ENCODE measurements around the gene RAB19. TPM values are rescaled to one million over a fixed set of nuclear protein-coding genes. Genes with fewer than 3 reads are reported as not detected.
A peak's percentile ranks its signal among the peaks of the same experiment; 100 is the strongest.
"Not testable (repeated sequence)": the region's sequence is repeated elsewhere in the genome, so short reads cannot be mapped to it uniquely, and the experiment has no call there.

Gene RAB19
- total RNA-seq, 4 donors from 2014 or later: 7.4 to 18.6 (median 10.1) TPM

DNA sequence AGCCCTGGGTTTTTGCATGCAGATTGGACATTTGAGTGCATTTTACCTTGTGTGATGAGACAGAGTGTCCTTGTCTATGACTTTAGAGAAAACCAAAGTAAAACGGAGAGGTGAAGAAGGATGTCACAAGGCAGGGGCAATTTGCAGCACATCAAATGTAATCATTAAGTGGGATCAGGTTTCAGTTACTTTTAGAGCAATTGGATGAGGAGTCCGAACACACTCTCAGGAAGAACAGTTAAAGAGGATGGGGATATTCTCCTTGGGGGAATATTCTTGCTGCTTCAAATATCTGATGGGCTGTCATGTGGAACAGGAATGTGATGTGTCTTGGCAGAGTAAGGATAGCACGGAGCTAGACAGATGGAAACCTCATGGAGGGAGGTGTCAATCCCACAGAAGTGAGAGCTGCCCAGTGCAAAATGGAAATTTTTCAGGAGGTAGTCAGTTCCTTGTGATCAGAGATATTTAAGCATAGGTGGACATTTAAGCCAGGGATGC lies 757 bp downstream of the RAB19 start:
- H3K36me3 ChIP-seq: no peaks in the 10 kb centered on the region
- peak overlapping the region in 3 of 4 donors; percentile 40 to 79 (median 60) for H3K4me3 ChIP-seq
- DNase-seq: no peak
- peak overlapping the region in 1 of 4 donors; percentile 79 for H3K27ac ChIP-seq
- TF ChIP-seq POLR2A (IDR thresholded peaks at IDR 0.05): no peak
- TF ChIP-seq, protein P1, sequence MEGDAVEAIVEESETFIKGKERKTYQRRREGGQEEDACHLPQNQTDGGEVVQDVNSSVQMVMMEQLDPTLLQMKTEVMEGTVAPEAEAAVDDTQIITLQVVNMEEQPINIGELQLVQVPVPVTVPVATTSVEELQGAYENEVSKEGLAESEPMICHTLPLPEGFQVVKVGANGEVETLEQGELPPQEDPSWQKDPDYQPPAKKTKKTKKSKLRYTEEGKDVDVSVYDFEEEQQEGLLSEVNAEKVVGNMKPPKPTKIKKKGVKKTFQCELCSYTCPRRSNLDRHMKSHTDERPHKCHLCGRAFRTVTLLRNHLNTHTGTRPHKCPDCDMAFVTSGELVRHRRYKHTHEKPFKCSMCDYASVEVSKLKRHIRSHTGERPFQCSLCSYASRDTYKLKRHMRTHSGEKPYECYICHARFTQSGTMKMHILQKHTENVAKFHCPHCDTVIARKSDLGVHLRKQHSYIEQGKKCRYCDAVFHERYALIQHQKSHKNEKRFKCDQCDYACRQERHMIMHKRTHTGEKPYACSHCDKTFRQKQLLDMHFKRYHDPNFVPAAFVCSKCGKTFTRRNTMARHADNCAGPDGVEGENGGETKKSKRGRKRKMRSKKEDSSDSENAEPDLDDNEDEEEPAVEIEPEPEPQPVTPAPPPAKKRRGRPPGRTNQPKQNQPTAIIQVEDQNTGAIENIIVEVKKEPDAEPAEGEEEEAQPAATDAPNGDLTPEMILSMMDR (IDR thresholded peaks at IDR 0.05): no peak
- peaks cover 0 to 4% (median 0%) of the 10 kb centered on the region in 4 donors for H3K4me1 ChIP-seq
- H3K27me3 ChIP-seq: no peaks in the 10 kb centered on the region
- H3K9me3 ChIP-seq: no peaks in the 10 kb centered on the region

DNA sequence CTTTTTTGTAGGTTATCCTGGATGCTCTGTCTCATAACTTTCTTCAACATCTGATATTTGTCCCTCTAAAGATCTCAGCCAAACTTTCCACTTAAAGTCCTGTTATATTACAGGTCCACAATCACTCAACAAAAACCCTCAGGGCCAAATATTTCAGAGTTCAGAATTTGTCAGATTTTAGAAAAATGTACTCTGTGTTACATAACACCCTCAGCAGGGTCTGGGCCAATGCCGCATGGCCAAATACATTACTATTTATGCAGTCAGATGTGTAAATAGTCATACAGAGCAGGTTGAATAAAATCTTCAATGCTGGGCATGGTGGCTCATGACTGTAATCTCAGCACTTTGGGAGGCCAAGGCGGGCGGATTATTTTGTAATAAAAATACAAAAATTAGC lies 11.5 kb downstream of the RAB19 start:
- TF ChIP-seq, protein P1 (IDR thresholded peaks at IDR 0.05): no peak
- TF ChIP-seq POLR2A (IDR thresholded peaks at IDR 0.05): no peak
- no peaks in the 10 kb centered on the region for H3K27me3 ChIP-seq
- no peak for DNase-seq
- H3K27ac ChIP-seq: no peak overlapping the region
- no peaks in the 10 kb centered on the region for H3K4me1 ChIP-seq
- peaks cover 0 to 4% (median 0%) of the 10 kb centered on the region in 3 donors for H3K36me3 ChIP-seq
- H3K9me3 ChIP-seq: no peaks in the 10 kb centered on the region
- no peak overlapping the region for H3K4me3 ChIP-seq

DNA sequence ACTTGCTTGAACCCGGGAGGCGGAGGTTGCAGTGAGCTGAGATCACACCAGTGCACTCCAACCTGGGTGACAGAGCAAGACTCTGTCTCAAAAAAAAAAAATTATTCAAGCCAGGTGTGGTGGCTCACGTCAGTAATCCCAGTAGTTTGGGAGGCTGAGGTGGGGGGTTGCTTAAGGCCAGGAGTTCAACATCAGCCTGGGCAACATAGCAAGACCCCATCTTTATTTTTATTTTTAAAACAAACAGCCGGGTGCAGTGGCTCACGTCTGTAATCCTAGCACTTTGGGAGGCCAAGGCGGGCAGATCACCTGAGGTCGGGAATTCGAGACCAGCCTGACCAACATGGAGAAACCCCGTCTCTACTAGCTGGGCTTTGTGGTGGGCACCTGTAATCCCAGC lies 12.0 kb downstream of the RAB19 start:
- DNase-seq, H3K9me3 ChIP-seq, H3K27me3 ChIP-seq, H3K4me1 ChIP-seq, H3K27ac ChIP-seq, H3K36me3 ChIP-seq, H3K4me3 ChIP-seq: not testable (repeated sequence)

DNA sequence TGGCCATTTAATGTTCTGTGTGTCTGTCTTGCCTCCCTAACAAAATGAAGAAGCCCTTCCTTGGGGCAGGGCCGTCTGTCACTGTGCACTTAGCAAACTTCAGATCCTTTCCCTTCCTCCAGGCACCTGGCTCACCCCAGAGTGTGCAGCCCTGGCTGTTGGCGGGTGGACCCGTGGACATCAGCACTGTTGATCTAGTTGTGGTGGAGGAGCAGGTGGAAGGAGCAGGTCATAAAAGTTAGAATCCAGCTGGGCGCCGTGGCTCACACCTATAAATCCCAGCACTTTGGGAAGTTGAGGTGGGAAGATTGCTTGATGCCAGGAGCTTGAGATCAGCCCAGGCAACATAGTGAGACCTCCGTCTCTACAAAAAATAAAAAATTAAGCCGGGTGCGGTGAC lies 12.7 kb downstream of the RAB19 start:
- TF ChIP-seq, protein P1 (IDR thresholded peaks at IDR 0.05): no peak
- TF ChIP-seq POLR2A (IDR thresholded peaks at IDR 0.05): no peak
- H3K4me3 ChIP-seq: no peak overlapping the region
- peaks cover 0 to 4% (median 0%) of the 10 kb centered on the region in 3 donors for H3K36me3 ChIP-seq
- H3K27ac ChIP-seq: no peak overlapping the region
- H3K9me3 ChIP-seq: no peaks in the 10 kb centered on the region
- H3K27me3 ChIP-seq: no peaks in the 10 kb centered on the region
- H3K4me1 ChIP-seq: no peaks in the 10 kb centered on the region
- DNase-seq: peak in 1 of 3 donors; percentile 55

DNA sequence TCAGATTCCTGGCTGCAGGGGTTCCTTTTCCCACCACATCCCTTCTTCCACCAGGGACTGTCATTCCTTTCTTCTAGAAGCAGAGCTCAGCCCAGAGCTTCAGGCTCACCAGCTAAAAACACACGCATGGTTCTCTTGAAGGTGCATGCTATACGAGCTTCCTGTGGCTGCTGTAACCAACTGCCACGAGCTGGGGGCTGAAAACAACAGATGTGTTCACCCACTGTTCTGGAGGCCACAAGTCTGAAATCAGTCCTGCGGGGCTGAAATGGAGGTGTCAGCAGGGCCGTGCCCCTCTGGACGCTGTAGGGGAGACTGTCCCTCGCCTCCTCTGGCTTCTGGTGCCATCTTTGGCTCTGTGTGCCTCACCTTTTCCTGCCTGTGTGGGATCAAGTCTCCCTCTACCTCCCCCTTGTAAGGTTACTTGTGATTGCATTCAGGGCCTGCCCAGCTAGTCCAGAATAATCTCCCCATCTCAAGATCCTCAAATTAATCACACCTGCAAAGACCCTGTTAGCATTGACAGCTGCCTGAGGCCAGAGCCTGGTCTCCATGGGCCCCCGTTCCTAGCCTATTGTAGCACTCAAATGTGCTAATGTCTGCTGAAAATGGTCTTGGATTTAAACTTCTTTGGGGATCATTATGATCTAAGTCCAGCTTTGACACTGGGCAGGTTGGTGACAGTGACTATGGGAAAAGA lies 13.7 kb downstream of the RAB19 start:
- Histone ChIP-seq H3K4me3 (no peak overlapping the region), H3K27ac (no peak overlapping the region), H3K27me3 (no peaks in the 10 kb centered on the region), H3K9me3 (no peaks in the 10 kb centered on the region), H3K36me3 (peaks cover 0 to 4% (median 0%) of the 10 kb centered on the region in 3 donors), H3K4me1 (no peaks in the 10 kb centered on the region)
- TF ChIP-seq, protein P1 (IDR thresholded peaks at IDR 0.05): no peak
- TF ChIP-seq POLR2A (IDR thresholded peaks at IDR 0.05): no peak
- DNase-seq: no peak

DNA sequence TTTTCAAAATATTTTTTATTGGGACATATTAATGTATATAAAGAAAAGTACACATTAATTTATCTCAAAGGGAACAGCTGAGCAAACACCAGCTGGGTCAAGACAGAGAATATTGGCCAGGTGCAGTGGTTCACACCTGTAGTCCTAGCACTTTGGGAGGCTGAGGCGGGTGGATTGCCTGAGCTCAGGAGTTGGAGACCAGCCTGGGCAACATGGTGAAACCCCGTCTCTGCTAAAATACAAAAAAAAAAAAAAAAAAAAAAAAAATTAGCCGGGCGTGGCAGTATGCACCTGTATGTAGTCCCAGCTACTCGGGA lies 14.3 kb downstream of the RAB19 start:
- not testable (repeated sequence) for H3K27ac ChIP-seq, H3K36me3 ChIP-seq, H3K4me3 ChIP-seq, H3K4me1 ChIP-seq, DNase-seq, H3K27me3 ChIP-seq, H3K9me3 ChIP-seq

DNA sequence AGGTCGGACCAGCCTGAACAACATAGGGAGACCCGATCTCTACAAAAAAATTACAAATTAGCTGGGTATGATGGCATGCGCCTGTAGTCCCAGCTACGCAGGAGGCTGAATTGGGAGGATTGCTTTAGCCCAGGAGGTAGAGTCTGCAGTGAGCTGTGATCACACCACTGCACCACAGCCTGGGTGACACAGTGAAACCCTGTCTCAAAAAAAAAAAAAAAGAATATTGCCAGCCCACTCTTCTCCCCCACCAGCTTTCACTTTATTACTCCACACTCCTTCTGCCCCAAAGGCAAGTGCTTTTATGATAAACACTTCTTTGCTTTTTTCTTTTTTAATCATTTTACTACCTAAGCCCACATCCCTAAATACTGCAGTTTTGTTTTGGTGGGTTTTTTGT lies 14.8 kb downstream of the RAB19 start:
- Histone ChIP-seq H3K27ac (no peak overlapping the region), H3K9me3 (no peaks in the 10 kb centered on the region), H3K4me3 (no peak overlapping the region), H3K4me1 (no peaks in the 10 kb centered on the region), H3K27me3 (no peaks in the 10 kb centered on the region), H3K36me3 (no peaks in the 10 kb centered on the region)
- no peak for DNase-seq
- TF ChIP-seq POLR2A (IDR thresholded peaks at IDR 0.05): no peak
- TF ChIP-seq, protein P1 (IDR thresholded peaks at IDR 0.05): no peak

Measured in Peyer's patch (tissue), 4 donors.